Measurements from ENCODE around the gene PCMTD2.
"Not testable (repeated sequence)": the region's sequence is repeated elsewhere in the genome, so short reads cannot be mapped to it uniquely, and the experiment has no call there.

Gene PCMTD2

GRCh38 chr20:64303086-64303485, 47.5 kb downstream of the PCMTD2 start:
- H3K27ac ChIP-seq; H3K4me1 ChIP-seq (ENCODE audit: control insufficient read depth in 1 of 2, insufficient read depth in 1 of 2, low read depth in 1 of 2, low read length in 1 of 2); H3K9me3 ChIP-seq; H3K4me3 ChIP-seq (ENCODE audit: low read depth in 1 of 2, low read length in 1 of 2); H3K36me3 ChIP-seq; H3K27me3 ChIP-seq: not testable (repeated sequence)

GRCh38 chr20:64313761-64314160, 58.2 kb downstream of the PCMTD2 start:
- not testable (repeated sequence) for H3K4me3 ChIP-seq (ENCODE audit: low read depth in 1 of 2, low read length in 1 of 2); H3K27ac ChIP-seq; H3K36me3 ChIP-seq; H3K4me1 ChIP-seq (ENCODE audit: control insufficient read depth in 1 of 2, insufficient read depth in 1 of 2, low read depth in 1 of 2, low read length in 1 of 2); H3K9me3 ChIP-seq
- peaks cover 50% of the 10 kb centered on the region for H3K27me3 ChIP-seq

GRCh38 chr20:64315381-64315780, 59.8 kb downstream of the PCMTD2 start:
- H3K9me3 ChIP-seq, H3K27ac ChIP-seq: not testable (repeated sequence)

GRCh38 chr20:64315884-64316283, 60.3 kb downstream of the PCMTD2 start:
- not testable (repeated sequence) for H3K4me3 ChIP-seq (ENCODE audit: low read depth in 1 of 2, low read length in 1 of 2); H3K9me3 ChIP-seq; H3K36me3 ChIP-seq; H3K27ac ChIP-seq; H3K4me1 ChIP-seq (ENCODE audit: control insufficient read depth in 1 of 2, insufficient read depth in 1 of 2, low read depth in 1 of 2, low read length in 1 of 2)
- H3K27me3 ChIP-seq: peaks cover 45% of the 10 kb centered on the region

More at GRCh38 chr20:64315381-64315780, 59.8 kb downstream of the PCMTD2 start:
- not testable (repeated sequence) for H3K4me1 ChIP-seq (ENCODE audit: control insufficient read depth in 1 of 2, insufficient read depth in 1 of 2, low read depth in 1 of 2, low read length in 1 of 2); H3K4me3 ChIP-seq (ENCODE audit: low read depth in 1 of 2, low read length in 1 of 2); H3K36me3 ChIP-seq
- peaks cover 45% of the 10 kb centered on the region for H3K27me3 ChIP-seq

GRCh38 chr20:64316415-64317083, 61.0 kb downstream of the PCMTD2 start:
- H3K27me3 ChIP-seq: peaks cover 45% of the 10 kb centered on the region
- not testable (repeated sequence) for H3K36me3 ChIP-seq; H3K9me3 ChIP-seq; H3K27ac ChIP-seq; H3K4me3 ChIP-seq (ENCODE audit: low read depth in 1 of 2, low read length in 1 of 2); H3K4me1 ChIP-seq (ENCODE audit: control insufficient read depth in 1 of 2, insufficient read depth in 1 of 2, low read depth in 1 of 2, low read length in 1 of 2)

GRCh38 chr20:64317331-64317730, 61.8 kb downstream of the PCMTD2 start:
- not testable (repeated sequence) for H3K36me3 ChIP-seq; H3K4me3 ChIP-seq (ENCODE audit: low read depth in 1 of 2, low read length in 1 of 2); H3K27ac ChIP-seq; H3K4me1 ChIP-seq (ENCODE audit: control insufficient read depth in 1 of 2, insufficient read depth in 1 of 2, low read depth in 1 of 2, low read length in 1 of 2); H3K9me3 ChIP-seq
- H3K27me3 ChIP-seq: peaks cover 42% of the 10 kb centered on the region

GRCh38 chr20:64318056-64318455, 62.5 kb downstream of the PCMTD2 start:
- H3K4me1 ChIP-seq (ENCODE audit: control insufficient read depth in 1 of 2, insufficient read depth in 1 of 2, low read depth in 1 of 2, low read length in 1 of 2): not testable (repeated sequence)

GRCh38 chr20:64322031-64322789, 66.7 kb downstream of the PCMTD2 start:
- not testable (repeated sequence) for H3K4me3 ChIP-seq (ENCODE audit: low read depth in 1 of 2, low read length in 1 of 2); H3K36me3 ChIP-seq
- peaks cover 10% of the 10 kb centered on the region for H3K27me3 ChIP-seq

More at GRCh38 chr20:64318056-64318455, 62.5 kb downstream of the PCMTD2 start:
- H3K27ac ChIP-seq; H3K36me3 ChIP-seq; H3K4me3 ChIP-seq (ENCODE audit: low read depth in 1 of 2, low read length in 1 of 2); H3K9me3 ChIP-seq: not testable (repeated sequence)
- peaks cover 42% of the 10 kb centered on the region for H3K27me3 ChIP-seq

More at GRCh38 chr20:64322031-64322789, 66.7 kb downstream of the PCMTD2 start:
- not testable (repeated sequence) for H3K27ac ChIP-seq; H3K9me3 ChIP-seq; H3K4me1 ChIP-seq (ENCODE audit: control insufficient read depth in 1 of 2, insufficient read depth in 1 of 2, low read depth in 1 of 2, low read length in 1 of 2)
